ENCODE results near the gene COL4A6. TPM values are rescaled to one million over a fixed set of nuclear protein-coding genes. Genes with fewer than 3 reads are reported as not detected.
"Not testable (repeated sequence)": the region's sequence is repeated elsewhere in the genome, so short reads cannot be mapped to it uniquely, and the experiment has no call there.

Gene COL4A6
- total RNA-seq = 39.0 TPM
- 65.8 TPM for polyA plus RNA-seq

GRCh38 chrX:108438110-108438623, at the start of gene COL4A6:
Gene COL4A6, minus strand, starts transcription at chrX:108438422. Its CDS starts 226 bp downstream, at chrX:108438196.
- DNase-seq (ENCODE audit: extremely low spot score) = no peak
- 10% methylated on average over 16 of the region's 16 CpGs for WGBS
- Histone ChIP-seq H3K36me3 (ENCODE audit: insufficient read depth) (no peaks in the 10 kb centered on the region), H3K4me1 (ENCODE audit: insufficient read depth) (no peaks in the 10 kb centered on the region), H3K4me3 (ENCODE audit: low read depth, low read length) (peak within 1 kb of the TSS; percentile 52), H3K27ac (ENCODE audit: low read depth) (no peak within 1 kb of the TSS)

GRCh38 chrX:108485960-108486359, 47.7 kb upstream of the COL4A6 start:
- WGBS = 90% methylated on average over 2 of the region's 2 CpGs
- no peaks in the 10 kb centered on the region for H3K36me3 ChIP-seq (ENCODE audit: insufficient read depth)
- no peak overlapping the region for H3K27ac ChIP-seq (ENCODE audit: low read depth)
- no peak for DNase-seq (ENCODE audit: extremely low spot score)
- H3K4me3 ChIP-seq (ENCODE audit: low read depth, low read length) = no peak overlapping the region
- no peaks in the 10 kb centered on the region for H3K4me1 ChIP-seq (ENCODE audit: insufficient read depth)

GRCh38 chrX:108484251-108484650, 46.0 kb upstream of the COL4A6 start:
- 93% methylated on average over 3 of the region's 3 CpGs for WGBS
- H3K36me3 ChIP-seq (ENCODE audit: insufficient read depth) = no peaks in the 10 kb centered on the region
- no peak overlapping the region for H3K27ac ChIP-seq (ENCODE audit: low read depth)
- no peaks in the 10 kb centered on the region for H3K4me1 ChIP-seq (ENCODE audit: insufficient read depth)
- no peak for DNase-seq (ENCODE audit: extremely low spot score)
- H3K4me3 ChIP-seq (ENCODE audit: low read depth, low read length) = no peak overlapping the region

- over 99% methylated on average over 6 of the region's 6 CpGs for WGBS
- H3K4me1 ChIP-seq (ENCODE audit: insufficient read depth); H3K4me3 ChIP-seq (ENCODE audit: low read depth, low read length); DNase-seq (ENCODE audit: extremely low spot score); H3K27ac ChIP-seq (ENCODE audit: low read depth); H3K36me3 ChIP-seq (ENCODE audit: insufficient read depth): not testable (repeated sequence)
These were observed 43.3 kb upstream of the COL4A6 start for GRCh38 chrX:108481528-108481927.

- no peak for DNase-seq (ENCODE audit: extremely low spot score)
- no peak overlapping the region for H3K27ac ChIP-seq (ENCODE audit: low read depth)
- H3K36me3 ChIP-seq (ENCODE audit: insufficient read depth) = no peaks in the 10 kb centered on the region
- no peaks in the 10 kb centered on the region for H3K4me1 ChIP-seq (ENCODE audit: insufficient read depth)
- H3K4me3 ChIP-seq (ENCODE audit: low read depth, low read length) = no peak overlapping the region
These were observed 35.8 kb upstream of the COL4A6 start for GRCh38 chrX:108473979-108474378.

GRCh38 chrX:108468486-108468885, 30.3 kb upstream of the COL4A6 start:
- H3K36me3 ChIP-seq (ENCODE audit: insufficient read depth) = no peaks in the 10 kb centered on the region

GRCh38 chrX:108464604-108465003, 26.4 kb upstream of the COL4A6 start:
- Histone ChIP-seq H3K27ac (ENCODE audit: low read depth) (no peak overlapping the region), H3K4me1 (ENCODE audit: insufficient read depth) (no peaks in the 10 kb centered on the region), H3K36me3 (ENCODE audit: insufficient read depth) (no peaks in the 10 kb centered on the region), H3K4me3 (ENCODE audit: low read depth, low read length) (no peak overlapping the region)
- 67% methylated on average over 3 of the region's 3 CpGs for WGBS
- no peak for DNase-seq (ENCODE audit: extremely low spot score)

More at GRCh38 chrX:108468486-108468885, 30.3 kb upstream of the COL4A6 start:
- no peak for DNase-seq (ENCODE audit: extremely low spot score)
- 74% methylated on average over 1 of the region's 1 CpG for WGBS
- Histone ChIP-seq H3K27ac (ENCODE audit: low read depth) (no peak overlapping the region), H3K4me3 (ENCODE audit: low read depth, low read length) (no peak overlapping the region), H3K4me1 (ENCODE audit: insufficient read depth) (no peaks in the 10 kb centered on the region)

- no peak for DNase-seq (ENCODE audit: extremely low spot score)
- 61% methylated on average over 4 of the region's 4 CpGs for WGBS
- no peaks in the 10 kb centered on the region for H3K4me1 ChIP-seq (ENCODE audit: insufficient read depth)
- H3K4me3 ChIP-seq (ENCODE audit: low read depth, low read length) = no peak overlapping the region
- H3K36me3 ChIP-seq (ENCODE audit: insufficient read depth) = no peaks in the 10 kb centered on the region
- H3K27ac ChIP-seq (ENCODE audit: low read depth) = no peak overlapping the region
These were observed 18.8 kb upstream of the COL4A6 start for GRCh38 chrX:108456971-108457477.

- DNase-seq (ENCODE audit: extremely low spot score) = no peak
- H3K36me3 ChIP-seq (ENCODE audit: insufficient read depth) = no peaks in the 10 kb centered on the region
- WGBS = 86% methylated on average over 3 of the region's 3 CpGs
- H3K27ac ChIP-seq (ENCODE audit: low read depth) = no peak overlapping the region
- no peak overlapping the region for H3K4me3 ChIP-seq (ENCODE audit: low read depth, low read length)
- no peaks in the 10 kb centered on the region for H3K4me1 ChIP-seq (ENCODE audit: insufficient read depth)
These were observed 15.6 kb upstream of the COL4A6 start for GRCh38 chrX:108453841-108454240.

GRCh38 chrX:108447303-108447702, 9.1 kb upstream of the COL4A6 start:
- H3K4me1 ChIP-seq (ENCODE audit: insufficient read depth) = no peaks in the 10 kb centered on the region
- 70% methylated on average over 2 of the region's 2 CpGs for WGBS
- no peak for DNase-seq (ENCODE audit: extremely low spot score)
- H3K4me3 ChIP-seq (ENCODE audit: low read depth, low read length) = no peak overlapping the region
- no peak overlapping the region for H3K27ac ChIP-seq (ENCODE audit: low read depth)
- no peaks in the 10 kb centered on the region for H3K36me3 ChIP-seq (ENCODE audit: insufficient read depth)

GRCh38 chrX:108442901-108443464, 4.8 kb upstream of the COL4A6 start:
- Histone ChIP-seq H3K4me1 (ENCODE audit: insufficient read depth) (no peaks in the 10 kb centered on the region), H3K4me3 (ENCODE audit: low read depth, low read length) (peak overlapping the region; percentile 22), H3K36me3 (ENCODE audit: insufficient read depth) (no peaks in the 10 kb centered on the region), H3K27ac (ENCODE audit: low read depth) (no peak overlapping the region)
- no peak for DNase-seq (ENCODE audit: extremely low spot score)
- WGBS = 27% methylated on average over 2 of the region's 2 CpGs

- DNase-seq (ENCODE audit: extremely low spot score) = no peak
These were observed 1.9 kb upstream of the COL4A6 start for GRCh38 chrX:108439961-108440696.

GRCh38 chrX:108439426-108439942, 1.3 kb upstream of the COL4A6 start, which contains the start of gene COL4A5:
Gene COL4A5, plus strand, starts transcription at chrX:108439838. Its CDS starts 288 bp downstream, at chrX:108440126.
- under 1% methylated on average over 13 of the region's 13 CpGs for WGBS
- H3K27ac ChIP-seq (ENCODE audit: low read depth) = peak within 1 kb of the TSS; percentile 38
- DNase-seq (ENCODE audit: extremely low spot score) = peak; percentile 73

More at GRCh38 chrX:108439961-108440696, 1.9 kb upstream of the COL4A6 start:
- Histone ChIP-seq H3K27ac (ENCODE audit: low read depth) (peak overlapping the region; percentile 38), H3K36me3 (ENCODE audit: insufficient read depth) (no peaks in the 10 kb centered on the region), H3K4me3 (ENCODE audit: low read depth, low read length) (peak overlapping the region; percentile 73), H3K4me1 (ENCODE audit: insufficient read depth) (no peaks in the 10 kb centered on the region)
- WGBS = 1% methylated on average over 25 of the region's 25 CpGs

More at GRCh38 chrX:108439426-108439942, 1.3 kb upstream of the COL4A6 start, which contains the start of gene COL4A5:
- Histone ChIP-seq H3K4me1 (ENCODE audit: insufficient read depth) (no peaks in the 10 kb centered on the region), H3K4me3 (ENCODE audit: low read depth, low read length) (peak within 1 kb of the TSS; percentile 73), H3K36me3 (ENCODE audit: insufficient read depth) (no peaks in the 10 kb centered on the region)
